GM21528 (cell line): Measurements from ENCODE around the gene MRPL48.

ENCODE experiments used
- ATAC-seq: cut with Tn5 transposase; IDR thresholded peaks from one replicate; pipeline ENCODE4 v1.9.1; 2021; ENCODE audit warnings: mild to moderate bottlenecking, moderate library complexity; ENCODE audit not compliant: unreplicated experiment, low FRiP score

Gene MRPL48

DNA sequence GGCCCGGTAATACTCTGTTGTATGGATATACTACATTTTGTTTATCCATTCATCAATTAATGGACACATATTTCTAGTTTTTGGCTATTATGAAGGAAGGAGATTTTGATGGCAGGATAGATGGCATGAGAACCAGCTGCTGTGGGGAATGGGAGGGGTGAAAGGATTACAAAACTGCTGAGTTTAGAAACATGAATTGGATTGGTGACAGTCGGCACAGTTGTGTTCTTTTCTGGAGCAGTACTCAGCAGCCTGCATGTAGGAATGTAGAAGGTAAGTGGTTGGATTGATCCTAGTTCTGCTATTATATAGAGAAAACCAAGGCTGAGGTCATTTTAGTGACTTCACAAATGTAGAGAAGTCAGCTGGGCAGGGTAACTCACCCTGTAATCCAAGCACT, 96.2 kb downstream of the MRPL48 start:
- no peak for ATAC-seq

DNA sequence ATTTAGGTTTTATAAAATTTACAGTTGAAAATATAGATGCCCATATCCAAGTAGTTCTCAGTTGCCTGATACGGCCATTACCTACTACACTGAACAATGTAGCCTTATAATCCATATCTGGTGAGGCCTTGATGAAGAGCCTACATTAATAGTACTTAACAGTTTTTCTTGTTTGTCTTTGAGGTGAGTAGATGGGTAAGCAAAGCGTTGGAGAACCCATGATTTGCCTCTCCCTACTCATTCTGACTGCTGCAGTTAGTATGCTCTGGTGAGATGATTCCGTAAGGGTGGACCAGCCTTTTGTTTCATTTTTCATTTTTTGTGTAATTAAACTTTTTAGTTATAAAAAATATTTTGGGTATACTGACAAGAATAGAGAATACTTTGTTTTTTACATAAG, 100.6 kb downstream of the MRPL48 start:
- ATAC-seq = no peak

- no peak for ATAC-seq
Measured at GRCh38 chr11:73889019-73889418, 101.3 kb downstream of the MRPL48 start.

DNA sequence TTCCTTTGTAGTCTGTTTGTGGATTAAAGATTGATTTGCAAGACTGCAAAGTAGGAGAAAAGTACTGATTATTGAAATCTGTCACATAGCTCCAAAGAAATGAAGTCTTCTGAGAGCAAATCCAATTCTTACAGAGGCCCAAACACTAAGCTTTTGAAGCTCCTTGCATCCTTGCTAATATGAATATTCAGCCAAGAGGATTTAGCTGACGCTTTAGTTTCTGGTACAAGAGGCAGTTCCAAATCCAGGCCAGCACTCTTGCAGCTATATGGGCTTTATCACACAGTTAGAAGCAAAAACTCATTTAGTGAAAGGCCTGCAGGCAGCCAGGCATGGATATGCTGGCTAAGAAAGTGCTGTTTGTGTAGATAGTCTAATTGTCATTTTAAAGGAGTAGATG, 101.9 kb downstream of the MRPL48 start:
- no peak for ATAC-seq

- ATAC-seq = no peak
Measured at GRCh38 chr11:73893041-73893440, 105.4 kb downstream of the MRPL48 start.

- ATAC-seq = no peak
Measured at GRCh38 chr11:73894725-73895335, 107.2 kb downstream of the MRPL48 start.

GRCh38 chr11:73902303-73902702, 114.6 kb downstream of the MRPL48 start:
- no peak for ATAC-seq

DNA sequence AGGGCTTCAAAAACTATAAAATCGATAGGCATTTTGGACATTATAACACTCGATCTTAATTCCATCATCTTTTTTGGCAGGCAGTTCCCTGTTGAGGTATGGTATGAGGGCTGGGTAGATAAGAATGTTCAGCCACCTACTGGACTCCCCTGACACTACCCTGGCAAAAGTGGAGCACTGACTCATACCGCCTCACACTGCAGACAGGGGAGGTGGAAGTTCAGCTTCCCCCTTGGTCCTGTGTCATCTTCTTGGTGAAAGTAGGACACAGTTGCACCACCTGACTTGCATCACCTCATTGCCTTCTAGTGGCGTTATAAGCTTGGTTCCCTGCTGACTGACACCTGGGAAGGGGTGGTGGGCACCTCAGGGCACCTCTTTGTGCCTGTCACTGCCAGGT, 119.5 kb downstream of the MRPL48 start:
- no peak for ATAC-seq

DNA sequence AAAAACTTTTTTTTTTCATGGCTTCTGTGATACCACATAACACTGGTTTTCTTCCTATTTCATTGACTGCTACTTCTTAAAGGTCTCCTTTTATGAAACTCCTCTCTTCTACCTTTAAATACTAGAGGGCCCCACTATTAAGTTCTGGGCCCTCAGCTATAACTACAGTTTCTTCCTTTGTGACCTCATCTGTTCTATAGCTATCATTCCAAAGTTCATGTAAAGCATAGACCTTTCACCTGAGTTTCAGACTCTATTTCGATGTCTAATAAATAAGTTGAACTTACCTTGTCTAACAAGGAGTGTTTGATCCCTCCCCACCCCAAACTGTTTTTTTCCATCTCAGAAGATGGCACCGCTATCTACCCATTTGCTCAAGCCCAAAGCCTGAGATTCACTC, 124.4 kb downstream of the MRPL48 start:
- ATAC-seq = no peak

DNA sequence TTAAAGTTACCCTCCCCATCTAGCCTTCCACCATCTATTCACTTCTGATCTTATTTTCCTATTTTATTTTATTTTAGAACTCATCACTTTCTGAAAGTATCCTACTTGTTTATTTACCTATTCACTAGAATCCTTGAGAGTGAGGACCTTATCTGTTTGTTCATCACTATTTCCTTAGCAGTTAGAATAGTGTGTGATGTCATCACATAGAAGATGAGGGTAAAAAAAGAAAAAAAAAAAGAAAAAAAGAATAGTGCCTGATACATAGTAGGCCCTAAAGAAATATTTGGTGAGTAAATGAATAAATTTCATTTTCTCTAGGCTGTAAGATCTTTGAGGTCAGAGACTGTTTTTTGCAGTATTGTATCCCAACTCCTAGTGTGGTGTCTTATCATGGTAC, 125.8 kb downstream of the MRPL48 start:
- ATAC-seq = no peak

DNA sequence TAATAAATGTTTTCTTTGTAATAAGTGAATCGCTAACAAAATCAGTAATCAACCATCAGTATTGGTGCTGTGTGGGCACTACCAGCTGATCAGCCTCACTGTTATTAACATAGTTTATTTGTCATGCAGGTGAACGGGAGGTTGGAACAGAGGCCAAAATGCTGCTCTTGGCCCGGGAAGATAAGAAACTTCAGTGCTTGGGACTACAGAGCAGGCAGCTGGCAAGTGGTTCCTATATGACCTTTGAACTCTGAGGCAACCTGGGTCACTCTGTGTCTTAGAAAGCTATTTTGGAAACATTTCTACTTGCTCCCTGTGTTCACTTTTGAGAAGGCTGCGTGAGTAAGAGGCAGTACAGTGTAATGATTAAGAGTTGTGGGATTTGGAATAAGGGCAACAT, 126.6 kb downstream of the MRPL48 start:
- no peak for ATAC-seq
